PC-9 (cell line): ENCODE data around the gene UBL4A.

ENCODE experiments used
- EZH2 ChIP-seq: fragments of 200-600 bp; sonication (generic); IDR thresholded peaks from 2 replicates; pipeline ENCODE4 v1.8.0; 2017; ENCODE audit warnings: antibody characterized with exemption, low read depth
- TF ChIP-seq, protein P1 (sequence below): fragments of 200-600 bp; sonication (generic); conservative IDR thresholded peaks from 2 replicates; pipeline ENCODE4 v1.6.1; 2017; ENCODE audit warnings: mixed run types, antibody characterized with exemption, mild to moderate bottlenecking, moderate library complexity

DNA sequence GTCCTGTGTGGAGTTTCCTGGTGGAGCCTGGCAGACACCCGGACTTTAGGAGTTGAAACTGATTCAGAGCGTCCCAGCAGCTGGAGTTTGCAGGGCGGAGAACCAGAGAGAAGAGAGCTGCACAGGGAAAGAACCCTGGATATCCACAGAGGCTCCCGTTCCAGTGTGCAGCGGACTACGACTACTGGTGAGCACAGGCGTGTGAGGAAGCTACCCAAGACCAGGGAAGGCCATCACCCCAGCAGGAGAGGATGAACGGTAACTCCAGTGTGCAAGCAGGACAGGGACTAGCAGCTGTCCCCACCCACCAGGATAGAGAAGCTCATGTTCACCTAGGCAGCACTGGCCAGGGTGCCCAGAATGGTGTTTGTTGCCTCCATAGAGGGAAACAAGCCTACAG, 9.6 kb downstream of the UBL4A start:
- TF ChIP-seq, protein P1, sequence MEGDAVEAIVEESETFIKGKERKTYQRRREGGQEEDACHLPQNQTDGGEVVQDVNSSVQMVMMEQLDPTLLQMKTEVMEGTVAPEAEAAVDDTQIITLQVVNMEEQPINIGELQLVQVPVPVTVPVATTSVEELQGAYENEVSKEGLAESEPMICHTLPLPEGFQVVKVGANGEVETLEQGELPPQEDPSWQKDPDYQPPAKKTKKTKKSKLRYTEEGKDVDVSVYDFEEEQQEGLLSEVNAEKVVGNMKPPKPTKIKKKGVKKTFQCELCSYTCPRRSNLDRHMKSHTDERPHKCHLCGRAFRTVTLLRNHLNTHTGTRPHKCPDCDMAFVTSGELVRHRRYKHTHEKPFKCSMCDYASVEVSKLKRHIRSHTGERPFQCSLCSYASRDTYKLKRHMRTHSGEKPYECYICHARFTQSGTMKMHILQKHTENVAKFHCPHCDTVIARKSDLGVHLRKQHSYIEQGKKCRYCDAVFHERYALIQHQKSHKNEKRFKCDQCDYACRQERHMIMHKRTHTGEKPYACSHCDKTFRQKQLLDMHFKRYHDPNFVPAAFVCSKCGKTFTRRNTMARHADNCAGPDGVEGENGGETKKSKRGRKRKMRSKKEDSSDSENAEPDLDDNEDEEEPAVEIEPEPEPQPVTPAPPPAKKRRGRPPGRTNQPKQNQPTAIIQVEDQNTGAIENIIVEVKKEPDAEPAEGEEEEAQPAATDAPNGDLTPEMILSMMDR: no peak
- TF ChIP-seq EZH2: no peak
